ENCODE data around the gene SPANXN2. TPM values are rescaled to one million over a fixed set of nuclear protein-coding genes. Genes with fewer than 3 reads are reported as not detected.

SPANXN2 gene
- total and polyA plus RNA-seq, 2 of the 8 experiments (the other 6 are each of a cell fraction or from before 2014, with no cell fraction given), result not detected

DNA sequence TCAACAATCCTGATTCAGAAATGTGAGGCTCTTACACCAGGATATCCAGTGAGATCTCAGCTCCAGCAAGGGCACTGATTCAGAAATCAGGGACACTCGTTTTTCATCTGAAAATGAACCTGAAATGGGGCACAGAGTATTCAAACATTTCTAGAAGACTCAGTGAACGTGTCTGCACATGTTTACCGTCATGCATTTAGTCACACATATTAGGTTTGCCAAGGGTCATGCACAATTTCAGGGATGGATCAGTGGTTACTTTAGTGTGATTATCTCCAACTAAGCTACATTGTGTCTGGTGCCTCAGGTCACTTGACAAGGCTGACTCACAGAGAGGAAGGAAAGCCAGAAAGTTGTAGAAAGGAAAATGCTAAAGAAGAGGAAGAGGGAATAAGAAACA, 33.6 kb upstream of the SPANXN2 start:
- H4K91ac ChIP-seq (replicated peaks; ENCODE audit: insufficient read length, low read length), result no peak overlapping the region
- H2BK15ac ChIP-seq (ENCODE audit: low read length), result no peak overlapping the region
- H2AFZ ChIP-seq (ENCODE audit: low read length), result no peak overlapping the region
- no peaks in the 10 kb centered on the region for H3K79me2 ChIP-seq (ENCODE audit: control insufficient read depth in 1 of 2, insufficient read depth in 2 of 2, low read length in 2 of 2)
- ChIA-PET CTCF (ENCODE audit: partially characterized antibody) (no interaction called here), POLR2A (ENCODE audit: partially characterized antibody) (no interaction called here)
- H3K27ac ChIP-seq (ENCODE audit: low read depth, low read length), result no peak overlapping the region
- no peaks in the 10 kb centered on the region for H3K23me2 ChIP-seq (ENCODE audit: low read depth, low read length)
- no peak overlapping the region for H4K5ac ChIP-seq (ENCODE audit: insufficient read length, low read depth, low read length)
- no peaks in the 10 kb centered on the region for H3K79me1 ChIP-seq (ENCODE audit: low read depth, low read length)
- no peak overlapping the region for H3K14ac ChIP-seq (ENCODE audit: insufficient read length)
- H3K4me2 ChIP-seq (ENCODE audit: insufficient read depth in 1 of 2, low read depth in 2 of 2, low read length in 2 of 2), result no peak overlapping the region
- H2BK12ac ChIP-seq (ENCODE audit: low read depth, low read length), result no peak overlapping the region
- H3K4me3 ChIP-seq (ENCODE audit: extremely low read depth in 1 of 4, insufficient read depth in 2 of 4, low read depth in 3 of 4, low read length in 4 of 4), result no peak overlapping the region
- peaks cover 0 to 6% (median 3%) of the 10 kb centered on the region in 4 experiments; a peak in 2 of 7 replicates for H3K27me3 ChIP-seq (replicated peaks in 1 of 4; ENCODE audit: control insufficient read depth in 3 of 4, extremely low read depth in 1 of 4, insufficient read depth in 3 of 4, low read length in 3 of 4)
- DNase-seq (ENCODE audit: low read depth in 1 of 2, low spot score in 2 of 2) (no peak), FAIRE-seq (no peak)
- no peaks in the 10 kb centered on the region for H3K4me1 ChIP-seq (replicated peaks in 1 of 4; ENCODE audit: control insufficient read depth in 3 of 4, insufficient read depth in 4 of 4, low read length in 3 of 4)
- no peak overlapping the region for H3K9ac ChIP-seq (replicated peaks in 1 of 4; ENCODE audit: extremely low read depth in 1 of 4, low read depth in 3 of 4, low read length in 3 of 4)
- no peak overlapping the region for H2AK5ac ChIP-seq (ENCODE audit: low read depth, low read length)
- no peaks in the 10 kb centered on the region for H3K9me3 ChIP-seq (ENCODE audit: insufficient read depth in 2 of 2, low read depth in 1 of 2, low read length in 1 of 2)
- H3K18ac ChIP-seq (ENCODE audit: extremely low read depth, low read length), result no peak overlapping the region
- no peak overlapping the region for H4K8ac ChIP-seq (ENCODE audit: extremely low read depth, insufficient read depth, low read length)
- no peaks in the 10 kb centered on the region for H3K36me3 ChIP-seq (ENCODE audit: control insufficient read depth in 2 of 4, insufficient read depth in 4 of 4, low read length in 3 of 4)
- H3K4ac ChIP-seq (replicated peaks; ENCODE audit: insufficient read length, low read depth, low read length), result no peak overlapping the region
- no peak overlapping the region for H2BK20ac ChIP-seq (ENCODE audit: low read length)
- no peak overlapping the region for H2BK5ac ChIP-seq (ENCODE audit: low read depth, low read length)
- WGBS, 2 experiments (ENCODE audit: extremely low coverage in 1 of 2, insufficient coverage in 1 of 2, insufficient read length in 1 of 2, insufficient replicate concordance in 2 of 2, low coverage in 1 of 2, low lambda C conversion rate in 2 of 2, missing lambda C conversion rate in 1 of 2), result 82% methylated on average over 2 of the region's 3 CpGs; no CpG with 5 or more reads in 1 of the 2 experiments
- H3K23ac ChIP-seq (ENCODE audit: insufficient read length), result no peak overlapping the region
- no peaks in the 10 kb centered on the region for H4K20me1 ChIP-seq (replicated peaks in 1 of 2; ENCODE audit: control insufficient read depth in 1 of 2, insufficient read depth in 2 of 2, low read length in 2 of 2)
- H2BK120ac ChIP-seq (replicated peaks; ENCODE audit: low read depth, low read length), result no peak overlapping the region
- no peak overlapping the region for H3K56ac ChIP-seq (replicated peaks; ENCODE audit: insufficient read length, low read depth, low read length)
- no peak for TF ChIP-seq JUND (IDR thresholded peaks at IDR 0.05; ENCODE audit: low read length)
- TF ChIP-seq TAF7 (optimal IDR thresholded peaks at IDR 0.05; ENCODE audit: borderline replicate concordance, low read depth, low read length), result no peak
- no peak for TF ChIP-seq EP300 (IDR thresholded peaks at IDR 0.05; ENCODE audit: borderline replicate concordance in 1 of 2, low read depth in 2 of 2, low read length in 2 of 2)
- TF ChIP-seq RAD21 (IDR thresholded peaks at IDR 0.05 in 1 of 2, conservative IDR thresholded peaks at IDR 0.05 in 1 of 2; ENCODE audit: low read depth in 2 of 2, low read length in 2 of 2), result no peak
- no peak for TF ChIP-seq CBX5 (IDR thresholded peaks at IDR 0.05; ENCODE audit: low read depth, low read length)
- no peak for TF ChIP-seq JUN (IDR thresholded peaks at IDR 0.05; ENCODE audit: low read depth, low read length)
- TF ChIP-seq BCL11A (IDR thresholded peaks at IDR 0.05; ENCODE audit: low read depth in 2 of 2, low read length in 2 of 2), result no peak
- no peak for TF ChIP-seq SIRT6 (IDR thresholded peaks at IDR 0.05; ENCODE audit: low read length)
- no peak for TF ChIP-seq BRCA1 (IDR thresholded peaks at IDR 0.05; ENCODE audit: low read depth, low read length)
- no peak for TF ChIP-seq TEAD4 (IDR thresholded peaks at IDR 0.05; ENCODE audit: low read depth, low read length)

Data from H1 (cell line).